HepG2 (cell line): Measurements from ENCODE around the gene NUDT22. TPM values are rescaled to one million over a fixed set of nuclear protein-coding genes. Genes with fewer than 3 reads are reported as not detected.
A peak's percentile ranks its signal among the peaks of the same experiment; 100 is the strongest.

Experiments
- FOXA3 ChIP-seq: IDR thresholded peaks from 2 replicates; pipeline ENCODE4 v1.6.1; 2016; ENCODE audit warnings: missing genetic modification reagents, missing compliant biosample characterization
- IKZF4 ChIP-seq: sonication (generic); formaldehyde crosslinking; IDR thresholded peaks from 2 replicates; pipeline ENCODE4 v1.5.1; 2020; ENCODE audit warnings: borderline replicate concordance, mild to moderate bottlenecking, low read depth, missing genetic modification reagents; ENCODE audit errors: not compliant biosample characterization
- KDM3A ChIP-seq: IDR thresholded peaks from 2 replicates; pipeline ENCODE4 v1.6.1; 2018; ENCODE audit warnings: low read depth, missing compliant biosample characterization
- KDM5A ChIP-seq: fragments of 200-600 bp; sonication (generic); IDR thresholded peaks from 2 replicates; pipeline ENCODE4 v1.7.0; 2018; ENCODE audit warnings: antibody characterized with exemption, mild to moderate bottlenecking, low read length, borderline replicate concordance
- KLF13 ChIP-seq: sonication (generic); formaldehyde crosslinking; IDR thresholded peaks from 2 replicates; pipeline ENCODE4 v1.4.0; 2020; ENCODE audit warnings: mild to moderate bottlenecking, missing genetic modification reagents
- MEIS2 ChIP-seq: sonication (generic); formaldehyde crosslinking; IDR thresholded peaks from 2 replicates; pipeline ENCODE4 v1.9.0; 2021; ENCODE audit warnings: mild to moderate bottlenecking, missing genetic modification reagents
- NCOA1 ChIP-seq: sonication (generic); formaldehyde crosslinking; IDR thresholded peaks from 2 replicates; pipeline ENCODE4 v1.9.0; 2021; ENCODE audit warnings: missing genetic modification reagents
- PHF8 ChIP-seq: sonication (generic); formaldehyde crosslinking; IDR thresholded peaks from 2 replicates; pipeline ENCODE4 v1.5.0; 2020; ENCODE audit warnings: missing genetic modification reagents
- TAF1 ChIP-seq: sonication (generic); formaldehyde crosslinking; IDR thresholded peaks from 2 replicates; pipeline ENCODE4 v1.4.0; 2020; ENCODE audit warnings: missing genetic modification reagents
- TEAD2 ChIP-seq: sonication (generic); formaldehyde crosslinking; IDR thresholded peaks from 2 replicates; pipeline ENCODE4 v1.9.0; 2021; ENCODE audit warnings: missing genetic modification reagents
- THAP7 ChIP-seq: sonication (generic); formaldehyde crosslinking; IDR thresholded peaks from 2 replicates; pipeline ENCODE4 v1.8.1; 2023; ENCODE audit warnings: mild to moderate bottlenecking, missing genetic modification reagents
- ZFX ChIP-seq: sonication (generic); formaldehyde crosslinking; IDR thresholded peaks from 2 replicates; pipeline ENCODE4 v1.4.0; 2020; ENCODE audit warnings: mild to moderate bottlenecking, low read depth, missing genetic modification reagents, moderate library complexity
- ZNF251 ChIP-seq: sonication (generic); formaldehyde crosslinking; IDR thresholded peaks from 2 replicates; pipeline ENCODE4 v1.9.0; 2021; ENCODE audit warnings: mild to moderate bottlenecking, missing genetic modification reagents
- ZNF280B ChIP-seq: sonication (generic); formaldehyde crosslinking; IDR thresholded peaks from 2 replicates; pipeline ENCODE4 v1.5.0; 2020; ENCODE audit warnings: missing genetic modification reagents, mild to moderate bottlenecking, borderline replicate concordance
- ZNF646 ChIP-seq: sonication (generic); formaldehyde crosslinking; IDR thresholded peaks from 2 replicates; pipeline ENCODE4 v1.9.0; 2021; ENCODE audit warnings: mild to moderate bottlenecking, missing genetic modification reagents
- ZSCAN29 ChIP-seq: sonication (generic); formaldehyde crosslinking; conservative IDR thresholded peaks from 2 replicates; pipeline ENCODE4 v1.4.0; 2020; ENCODE audit warnings: mild to moderate bottlenecking, missing genetic modification reagents
- polyA plus RNA-seq, 8 experiments: library from polyadenylated mRNA; depleted of rRNA in 3 of 8; stranded (reverse) in 7 of 8; unstranded in 1 of 8; fragments of >200 nt; fragmentation: Illumina TruSeq in 4 of 8; extraction: Trizol in 4 of 8; gene quantifications; 2 replicates each; pipeline versions ENCODE4 v1.2.1 to v1.2.3, GENCODE V29; 2011 to 2016; ENCODE audit warnings: low read depth in 4 of 8, missing spikeins in 1 of 8, mixed read lengths in 1 of 8; ENCODE audit not compliant: insufficient read depth in 1 of 8
- total RNA-seq, 5 experiments: library from RNA; depleted of rRNA; stranded (reverse); fragments of >200 nt; fragmentation: Illumina TruSeq; extraction: Trizol; gene quantifications; 2 replicates each; pipeline ENCODE4 v1.2.3, GENCODE V29; 2016; ENCODE audit warnings: low read depth in 1 of 5
- TF ChIP-seq, protein P1 (sequence below): IDR thresholded peaks from 2 replicates; pipeline ENCODE4 v1.6.1; 2012; ENCODE audit warnings: low read length, improper control_type of control experiment

NUDT22 gene
- total and polyA plus RNA-seq, 2 of the 13 experiments (the other 11 are each of a cell fraction or from before 2014, with no cell fraction given), result 33.5 to 39.8 TPM

DNA sequence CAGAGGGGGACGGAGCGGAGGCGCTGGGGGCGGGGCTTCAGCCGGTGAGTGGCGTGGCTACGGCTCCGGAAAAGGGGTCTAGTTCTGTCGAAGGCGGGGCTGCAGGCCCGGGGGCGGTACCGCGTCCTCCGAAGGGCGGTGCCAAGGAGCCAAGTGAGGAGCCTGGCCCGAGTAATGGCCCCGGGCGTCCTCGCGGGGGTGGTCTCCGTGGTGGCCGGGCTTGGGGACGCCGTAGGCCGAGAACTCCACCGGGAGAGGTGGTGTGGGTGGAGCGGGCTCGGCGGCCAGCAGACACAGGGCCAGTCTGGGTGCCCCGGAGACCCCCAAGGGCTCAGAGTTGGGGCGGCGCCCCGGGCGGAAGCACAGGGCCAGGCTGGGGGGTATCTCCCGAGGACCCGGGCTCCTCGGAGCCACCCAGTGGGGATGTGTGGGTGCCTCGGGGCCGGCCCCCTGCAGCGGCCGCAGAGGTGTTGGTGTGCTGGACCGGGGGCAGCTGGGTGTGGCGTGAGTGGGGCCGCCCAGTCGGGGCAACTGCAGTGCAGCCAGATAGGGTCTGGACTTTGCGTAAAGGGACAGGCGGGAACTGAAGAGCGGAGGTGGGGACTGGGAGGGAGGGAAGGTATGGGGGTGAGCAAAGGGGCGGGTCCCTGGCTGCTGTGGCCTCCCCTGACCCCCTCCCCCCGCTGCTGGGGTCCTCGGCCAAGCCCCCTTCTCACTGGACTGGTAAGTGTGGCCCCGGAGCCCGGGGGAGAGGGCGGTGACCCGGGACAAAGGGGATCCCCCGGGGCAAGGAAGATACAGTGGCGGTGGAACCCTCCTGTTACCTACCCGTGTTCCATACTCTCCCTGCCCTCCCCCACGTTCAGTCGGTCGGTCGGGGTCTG is 15.7 kb downstream of the NUDT22 start (continued):
- TF ChIP-seq ZNF646 (CRISPR knock-in tag) (no peak), TEAD2 (no peak), KDM3A (CRISPR knock-in tag) (peak; percentile 43; the same call in 1 of the 2 replicates), THAP7 (CRISPR knock-in tag) (0 out of 2 replicates have a peak, but pooled peaks have one; percentile 73), PHF8 (CRISPR knock-in tag) (peak; percentile 72; the same call in 1 of the 2 replicates), ZSCAN29 (CRISPR knock-in tag) (no peak), TAF1 (CRISPR knock-in tag) (peak; percentile 66), ZNF280B (CRISPR knock-in tag) (no peak), KLF13 (CRISPR knock-in tag) (no peak), ZNF251 (CRISPR knock-in tag) (no peak), KDM5A (0 out of 2 replicates have a peak, but pooled peaks have one; percentile 11), NCOA1 (CRISPR knock-in tag) (no peak), IKZF4 (CRISPR knock-in tag) (no peak), ZFX (peak; percentile 16), MEIS2 (CRISPR knock-in tag) (no peak), FOXA3 (CRISPR knock-in tag) (no peak)
- TF ChIP-seq, protein P1, sequence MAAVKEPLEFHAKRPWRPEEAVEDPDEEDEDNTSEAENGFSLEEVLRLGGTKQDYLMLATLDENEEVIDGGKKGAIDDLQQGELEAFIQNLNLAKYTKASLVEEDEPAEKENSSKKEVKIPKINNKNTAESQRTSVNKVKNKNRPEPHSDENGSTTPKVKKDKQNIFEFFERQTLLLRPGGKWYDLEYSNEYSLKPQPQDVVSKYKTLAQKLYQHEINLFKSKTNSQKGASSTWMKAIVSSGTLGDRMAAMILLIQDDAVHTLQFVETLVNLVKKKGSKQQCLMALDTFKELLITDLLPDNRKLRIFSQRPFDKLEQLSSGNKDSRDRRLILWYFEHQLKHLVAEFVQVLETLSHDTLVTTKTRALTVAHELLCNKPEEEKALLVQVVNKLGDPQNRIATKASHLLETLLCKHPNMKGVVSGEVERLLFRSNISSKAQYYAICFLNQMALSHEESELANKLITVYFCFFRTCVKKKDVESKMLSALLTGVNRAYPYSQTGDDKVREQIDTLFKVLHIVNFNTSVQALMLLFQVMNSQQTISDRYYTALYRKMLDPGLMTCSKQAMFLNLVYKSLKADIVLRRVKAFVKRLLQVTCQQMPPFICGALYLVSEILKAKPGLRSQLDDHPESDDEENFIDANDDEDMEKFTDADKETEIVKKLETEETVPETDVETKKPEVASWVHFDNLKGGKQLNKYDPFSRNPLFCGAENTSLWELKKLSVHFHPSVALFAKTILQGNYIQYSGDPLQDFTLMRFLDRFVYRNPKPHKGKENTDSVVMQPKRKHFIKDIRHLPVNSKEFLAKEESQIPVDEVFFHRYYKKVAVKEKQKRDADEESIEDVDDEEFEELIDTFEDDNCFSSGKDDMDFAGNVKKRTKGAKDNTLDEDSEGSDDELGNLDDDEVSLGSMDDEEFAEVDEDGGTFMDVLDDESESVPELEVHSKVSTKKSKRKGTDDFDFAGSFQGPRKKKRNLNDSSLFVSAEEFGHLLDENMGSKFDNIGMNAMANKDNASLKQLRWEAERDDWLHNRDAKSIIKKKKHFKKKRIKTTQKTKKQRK, result no peak
